Measurements from ENCODE around the gene SGK2. TPM values are rescaled to one million over a fixed set of nuclear protein-coding genes. Genes with fewer than 3 reads are reported as not detected.

Gene SGK2
- total RNA-seq, 1 experiment from 2014 or later: not detected

DNA sequence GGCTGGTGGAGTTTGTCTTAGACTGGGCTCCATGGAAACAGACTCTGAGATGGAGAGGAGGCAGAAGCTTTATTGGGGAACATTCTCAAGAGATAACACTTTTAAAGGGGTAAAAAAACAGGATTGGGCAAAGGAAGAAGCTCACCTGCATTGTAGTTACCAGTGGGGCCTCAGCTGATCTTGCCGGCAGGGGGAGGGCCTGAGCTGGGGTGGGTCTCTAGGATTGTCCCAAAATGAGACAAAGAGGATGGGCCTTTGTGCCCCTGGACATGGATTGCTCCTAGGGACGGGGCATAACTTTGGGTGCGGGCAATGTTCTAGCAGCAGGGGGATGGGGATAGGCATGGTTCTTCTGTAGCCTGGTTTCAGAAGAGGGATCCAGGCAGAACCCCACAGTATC lies 12.5 kb downstream of the SGK2 start:
- no peak overlapping the region for H3K9ac ChIP-seq (ENCODE audit: low read length)
- no peaks in the 10 kb centered on the region for H3K36me3 ChIP-seq (ENCODE audit: insufficient read depth, low read length)
- no peak overlapping the region for H3K4me3 ChIP-seq (ENCODE audit: low read length)
- no peaks in the 10 kb centered on the region for H3K4me1 ChIP-seq (ENCODE audit: low read length)
- no peak overlapping the region for H3K4me2 ChIP-seq (ENCODE audit: low read depth, low read length, poor library complexity, severe bottlenecking)
- no peak overlapping the region for H2AFZ ChIP-seq (ENCODE audit: low read length)
- H3K27me3 ChIP-seq (ENCODE audit: low read length): no peaks in the 10 kb centered on the region
- H4K20me1 ChIP-seq (ENCODE audit: insufficient read depth, low read depth, low read length): no peaks in the 10 kb centered on the region
- H3K9me3 ChIP-seq (ENCODE audit: low read length): no peaks in the 10 kb centered on the region
- no peak overlapping the region for H3K27ac ChIP-seq (ENCODE audit: low read length)
- H3K9me2 ChIP-seq (replicated peaks; ENCODE audit: insufficient read depth, low read length): no peaks in the 10 kb centered on the region
- DNase-seq: no peak
- H3K79me2 ChIP-seq (ENCODE audit: low read length): no peaks in the 10 kb centered on the region

DNA sequence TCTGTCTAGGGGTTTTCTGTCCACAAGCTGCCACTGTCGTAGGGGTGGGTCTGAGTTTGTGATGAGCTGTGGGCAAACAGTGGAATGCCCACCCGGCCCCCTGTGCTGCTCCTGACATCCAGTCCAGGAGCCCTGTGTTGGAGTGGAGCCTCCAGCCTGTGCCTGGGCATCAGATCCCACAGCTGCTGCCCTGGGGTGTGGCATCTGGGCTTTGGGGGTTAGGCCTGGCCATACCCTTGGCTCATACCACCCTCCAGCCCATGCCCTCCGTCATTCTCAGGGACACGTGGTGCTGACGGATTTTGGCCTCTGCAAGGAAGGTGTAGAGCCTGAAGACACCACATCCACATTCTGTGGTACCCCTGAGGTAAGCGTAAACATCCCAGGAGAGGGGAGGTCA lies 12.9 kb downstream of the SGK2 start:
- Histone ChIP-seq H3K36me3 (ENCODE audit: insufficient read depth, low read length) (no peaks in the 10 kb centered on the region), H3K9me3 (ENCODE audit: low read length) (no peaks in the 10 kb centered on the region), H3K27me3 (ENCODE audit: low read length) (no peaks in the 10 kb centered on the region), H3K4me3 (ENCODE audit: low read length) (no peak overlapping the region), H3K4me2 (ENCODE audit: low read depth, low read length, poor library complexity, severe bottlenecking) (no peak overlapping the region), H3K9me2 (replicated peaks; ENCODE audit: insufficient read depth, low read length) (no peaks in the 10 kb centered on the region), H3K4me1 (ENCODE audit: low read length) (no peaks in the 10 kb centered on the region), H3K9ac (ENCODE audit: low read length) (no peak overlapping the region), H3K27ac (ENCODE audit: low read length) (no peak overlapping the region), H3K79me2 (ENCODE audit: low read length) (no peaks in the 10 kb centered on the region), H2AFZ (ENCODE audit: low read length) (no peak overlapping the region), H4K20me1 (ENCODE audit: insufficient read depth, low read depth, low read length) (no peaks in the 10 kb centered on the region)
- DNase-seq: no peak

DNA sequence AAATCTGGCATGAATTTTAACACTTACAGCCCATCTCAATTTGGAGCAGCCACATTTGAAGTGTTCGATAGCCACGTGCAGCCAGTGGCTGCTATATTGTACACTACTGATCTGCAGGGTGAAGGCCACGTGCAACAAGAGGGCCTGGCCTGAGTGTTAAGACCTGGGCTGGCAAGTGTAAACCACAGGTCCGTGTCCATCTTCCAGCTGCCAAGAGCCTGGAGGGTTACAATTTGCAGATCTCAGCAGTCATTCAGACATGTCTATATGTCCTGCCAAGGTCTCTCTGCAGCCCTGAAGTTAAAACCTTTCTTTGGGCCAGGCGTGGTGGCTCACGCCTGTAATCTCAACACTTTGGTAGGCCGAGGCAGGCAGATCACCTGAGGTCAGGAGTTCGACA lies 14.1 kb downstream of the SGK2 start:
- H3K4me1 ChIP-seq (ENCODE audit: low read length): no peaks in the 10 kb centered on the region
- H3K9me3 ChIP-seq (ENCODE audit: low read length): no peaks in the 10 kb centered on the region
- DNase-seq: no peak
- no peak overlapping the region for H2AFZ ChIP-seq (ENCODE audit: low read length)
- no peak overlapping the region for H3K4me2 ChIP-seq (ENCODE audit: low read depth, low read length, poor library complexity, severe bottlenecking)
- no peaks in the 10 kb centered on the region for H3K27me3 ChIP-seq (ENCODE audit: low read length)
- H3K79me2 ChIP-seq (ENCODE audit: low read length): no peaks in the 10 kb centered on the region
- no peaks in the 10 kb centered on the region for H4K20me1 ChIP-seq (ENCODE audit: insufficient read depth, low read depth, low read length)
- H3K9ac ChIP-seq (ENCODE audit: low read length): no peak overlapping the region
- no peaks in the 10 kb centered on the region for H3K9me2 ChIP-seq (replicated peaks; ENCODE audit: insufficient read depth, low read length)
- no peaks in the 10 kb centered on the region for H3K36me3 ChIP-seq (ENCODE audit: insufficient read depth, low read length)
- H3K4me3 ChIP-seq (ENCODE audit: low read length): no peak overlapping the region
- no peak overlapping the region for H3K27ac ChIP-seq (ENCODE audit: low read length)

DNA sequence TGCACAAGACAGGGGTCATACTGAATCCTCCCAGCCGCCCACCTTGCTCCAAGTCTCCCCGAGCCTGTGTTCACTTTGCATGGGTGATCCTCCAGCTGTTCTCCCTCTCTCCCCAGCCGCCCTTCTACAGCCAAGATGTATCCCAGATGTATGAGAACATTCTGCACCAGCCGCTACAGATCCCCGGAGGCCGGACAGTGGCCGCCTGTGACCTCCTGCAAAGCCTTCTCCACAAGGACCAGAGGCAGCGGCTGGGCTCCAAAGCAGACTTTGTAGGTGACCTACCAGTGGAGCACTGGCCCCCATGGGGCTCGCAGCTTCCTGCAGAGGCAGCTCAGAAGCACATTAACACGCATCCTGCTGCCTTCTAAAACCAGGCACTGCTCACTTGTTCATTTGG lies 17.3 kb downstream of the SGK2 start:
- Histone ChIP-seq H4K20me1 (ENCODE audit: insufficient read depth, low read depth, low read length) (no peaks in the 10 kb centered on the region), H3K79me2 (ENCODE audit: low read length) (no peaks in the 10 kb centered on the region), H3K27me3 (ENCODE audit: low read length) (no peaks in the 10 kb centered on the region), H2AFZ (ENCODE audit: low read length) (no peak overlapping the region), H3K4me1 (ENCODE audit: low read length) (no peaks in the 10 kb centered on the region), H3K4me3 (ENCODE audit: low read length) (no peak overlapping the region), H3K27ac (ENCODE audit: low read length) (no peak overlapping the region), H3K36me3 (ENCODE audit: insufficient read depth, low read length) (no peaks in the 10 kb centered on the region), H3K9me3 (ENCODE audit: low read length) (no peaks in the 10 kb centered on the region), H3K4me2 (ENCODE audit: low read depth, low read length, poor library complexity, severe bottlenecking) (no peak overlapping the region), H3K9me2 (replicated peaks; ENCODE audit: insufficient read depth, low read length) (no peaks in the 10 kb centered on the region), H3K9ac (ENCODE audit: low read length) (no peak overlapping the region)
- DNase-seq: no peak

DNA sequence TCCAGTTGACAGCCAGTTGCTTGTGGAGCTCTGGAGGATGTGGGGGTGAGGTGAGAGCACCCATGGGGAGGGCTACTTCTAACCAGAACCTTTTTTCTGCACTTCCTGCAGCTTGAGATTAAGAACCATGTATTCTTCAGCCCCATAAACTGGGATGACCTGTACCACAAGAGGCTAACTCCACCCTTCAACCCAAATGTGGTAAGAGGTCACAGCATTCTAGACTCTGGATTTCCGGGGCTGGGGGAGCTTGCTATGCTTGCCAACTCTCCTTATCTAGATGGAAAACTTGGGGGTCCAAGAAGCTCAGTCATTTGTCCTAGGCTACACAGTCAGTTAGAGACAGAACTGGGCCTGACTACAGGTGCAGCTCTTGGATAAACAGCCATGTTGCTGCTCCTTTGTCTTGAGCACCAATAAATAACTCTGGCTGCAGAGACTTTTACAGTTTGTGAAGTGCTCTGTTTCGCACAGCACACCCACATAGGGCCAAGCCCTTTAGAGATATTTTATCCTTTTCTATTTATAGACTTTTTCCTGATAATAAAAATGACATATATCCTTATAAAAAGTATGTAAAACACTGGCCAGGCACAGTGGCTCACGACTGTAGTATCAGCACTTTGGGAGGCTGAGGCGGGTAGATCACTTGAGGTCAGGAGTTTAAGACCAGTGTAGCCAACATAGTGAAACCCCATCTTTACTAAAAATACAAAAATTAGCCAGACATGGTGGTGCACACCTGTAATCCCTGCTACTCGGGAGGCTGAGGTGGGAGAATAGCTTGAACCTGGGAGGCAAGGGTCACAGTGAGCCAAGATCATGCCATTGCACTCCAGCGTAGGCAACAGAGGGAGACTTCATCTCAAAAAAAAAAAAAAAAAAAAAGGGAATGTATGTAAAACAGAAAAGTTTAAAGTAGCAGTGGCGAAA lies 21.3 kb downstream of the SGK2 start:
- H3K4me3 ChIP-seq (ENCODE audit: low read length): no peak overlapping the region
- H3K9me2 ChIP-seq (replicated peaks; ENCODE audit: insufficient read depth, low read length): no peaks in the 10 kb centered on the region
- no peaks in the 10 kb centered on the region for H3K79me2 ChIP-seq (ENCODE audit: low read length)
- H3K36me3 ChIP-seq (ENCODE audit: insufficient read depth, low read length): no peaks in the 10 kb centered on the region
- no peak for DNase-seq
- no peaks in the 10 kb centered on the region for H3K27me3 ChIP-seq (ENCODE audit: low read length)
- H3K9me3 ChIP-seq (ENCODE audit: low read length): no peaks in the 10 kb centered on the region
- H3K4me1 ChIP-seq (ENCODE audit: low read length): no peaks in the 10 kb centered on the region
- no peak overlapping the region for H3K9ac ChIP-seq (ENCODE audit: low read length)
- no peak overlapping the region for H3K4me2 ChIP-seq (ENCODE audit: low read depth, low read length, poor library complexity, severe bottlenecking)
- no peak overlapping the region for H3K27ac ChIP-seq (ENCODE audit: low read length)
- H4K20me1 ChIP-seq (ENCODE audit: insufficient read depth, low read depth, low read length): no peaks in the 10 kb centered on the region
- H2AFZ ChIP-seq (ENCODE audit: low read length): no peak overlapping the region

DNA sequence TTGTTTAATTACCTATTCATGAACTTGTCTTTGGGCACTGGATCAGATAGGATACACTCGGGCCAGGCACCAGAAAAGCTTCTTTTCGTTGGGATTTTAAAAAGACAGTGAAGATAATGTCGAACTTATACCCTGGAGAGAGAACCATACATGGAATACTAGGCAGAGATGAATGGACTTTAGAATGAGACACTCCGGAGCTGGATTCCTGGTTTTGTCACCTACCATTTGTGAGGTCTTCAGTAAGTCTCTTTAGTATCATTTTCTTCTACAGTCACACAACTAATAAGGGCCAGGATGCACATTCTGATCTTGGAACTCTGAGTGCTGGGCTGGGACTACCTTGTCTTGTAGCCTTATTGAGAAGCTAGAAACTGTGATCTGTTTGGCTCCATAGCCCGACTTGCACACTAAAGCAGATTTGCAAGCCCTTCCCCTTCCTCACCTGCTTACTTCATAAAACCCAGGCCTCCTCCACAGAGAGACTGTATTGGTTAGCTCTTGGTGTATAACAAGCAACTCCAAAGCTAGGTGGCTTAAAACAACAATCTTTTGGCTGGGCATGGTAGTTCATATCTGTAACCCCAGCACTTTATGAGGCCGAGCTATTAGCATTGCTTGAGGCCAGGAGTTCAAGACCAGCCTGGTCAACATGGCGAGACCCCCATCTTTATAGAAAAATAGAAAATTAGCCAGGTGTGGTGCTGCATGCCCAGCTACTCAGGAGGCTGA lies 24.5 kb downstream of the SGK2 start:
- no peak for DNase-seq
- H3K9me3 ChIP-seq (ENCODE audit: low read length): no peaks in the 10 kb centered on the region
- no peaks in the 10 kb centered on the region for H3K9me2 ChIP-seq (replicated peaks; ENCODE audit: insufficient read depth, low read length)
- no peak overlapping the region for H3K27ac ChIP-seq (ENCODE audit: low read length)
- H3K4me2 ChIP-seq (ENCODE audit: low read depth, low read length, poor library complexity, severe bottlenecking): no peak overlapping the region
- H3K27me3 ChIP-seq (ENCODE audit: low read length): no peaks in the 10 kb centered on the region
- H4K20me1 ChIP-seq (ENCODE audit: insufficient read depth, low read depth, low read length): no peaks in the 10 kb centered on the region
- no peak overlapping the region for H3K9ac ChIP-seq (ENCODE audit: low read length)
- H3K4me1 ChIP-seq (ENCODE audit: low read length): no peaks in the 10 kb centered on the region
- no peaks in the 10 kb centered on the region for H3K36me3 ChIP-seq (ENCODE audit: insufficient read depth, low read length)
- no peak overlapping the region for H2AFZ ChIP-seq (ENCODE audit: low read length)
- H3K4me3 ChIP-seq (ENCODE audit: low read length): no peak overlapping the region
- no peaks in the 10 kb centered on the region for H3K79me2 ChIP-seq (ENCODE audit: low read length)

DNA sequence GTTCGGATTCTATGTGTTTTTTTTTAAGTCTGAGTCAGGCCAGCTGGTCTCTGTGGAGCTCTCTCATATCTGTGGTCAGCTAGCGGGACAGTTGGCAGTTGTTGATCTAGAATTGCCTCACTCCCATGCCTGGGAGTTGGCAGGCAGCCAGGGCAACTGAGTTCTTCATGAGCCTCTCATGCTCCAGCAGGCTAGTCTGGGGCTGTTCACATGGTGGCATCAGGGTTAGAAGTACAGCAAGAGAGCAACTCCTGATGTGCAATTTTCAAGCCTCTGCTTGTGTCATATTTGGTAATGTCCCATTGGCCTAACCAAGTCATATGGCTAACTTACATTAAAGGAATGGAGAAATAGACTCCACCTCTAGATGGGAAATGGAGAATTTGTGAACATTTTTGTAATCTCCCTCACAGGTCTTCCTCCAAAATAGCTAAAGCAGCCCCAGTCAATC lies 25.2 kb downstream of the SGK2 start:
- Histone ChIP-seq H3K4me1 (ENCODE audit: low read length) (no peaks in the 10 kb centered on the region), H4K20me1 (ENCODE audit: insufficient read depth, low read depth, low read length) (no peaks in the 10 kb centered on the region), H3K4me2 (ENCODE audit: low read depth, low read length, poor library complexity, severe bottlenecking) (no peak overlapping the region), H2AFZ (ENCODE audit: low read length) (no peak overlapping the region), H3K36me3 (ENCODE audit: insufficient read depth, low read length) (no peaks in the 10 kb centered on the region), H3K9me3 (ENCODE audit: low read length) (no peaks in the 10 kb centered on the region), H3K4me3 (ENCODE audit: low read length) (no peak overlapping the region), H3K27me3 (ENCODE audit: low read length) (no peaks in the 10 kb centered on the region), H3K27ac (ENCODE audit: low read length) (no peak overlapping the region), H3K79me2 (ENCODE audit: low read length) (no peaks in the 10 kb centered on the region), H3K9ac (ENCODE audit: low read length) (no peak overlapping the region), H3K9me2 (replicated peaks; ENCODE audit: insufficient read depth, low read length) (no peaks in the 10 kb centered on the region)
- no peak for DNase-seq

DNA sequence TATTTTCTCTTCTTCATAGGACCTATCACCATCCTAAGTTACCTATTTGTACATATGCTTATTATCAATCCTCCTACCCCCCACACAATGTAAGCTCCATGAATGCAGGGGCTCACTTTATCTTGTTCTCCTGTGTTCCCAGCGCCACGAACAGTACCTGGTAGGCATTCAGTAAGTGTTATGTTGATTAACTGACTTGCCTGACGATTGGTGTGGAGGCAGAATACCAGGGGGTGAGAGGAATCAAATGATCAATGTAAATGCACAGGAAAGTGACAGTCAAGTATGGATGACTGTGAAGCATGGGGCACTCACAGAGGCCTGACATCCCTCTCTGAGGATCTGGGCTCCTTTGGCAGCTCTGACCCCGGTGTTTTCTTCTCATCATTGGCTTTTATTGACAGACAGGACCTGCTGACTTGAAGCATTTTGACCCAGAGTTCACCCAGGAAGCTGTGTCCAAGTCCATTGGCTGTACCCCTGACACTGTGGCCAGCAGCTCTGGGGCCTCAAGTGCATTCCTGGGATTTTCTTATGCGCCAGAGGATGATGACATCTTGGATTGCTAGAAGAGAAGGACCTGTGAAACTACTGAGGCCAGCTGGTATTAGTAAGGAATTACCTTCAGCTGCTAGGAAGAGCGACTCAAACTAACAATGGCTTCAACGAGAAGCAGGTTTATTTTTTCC lies 25.8 kb downstream of the SGK2 start:
- DNase-seq: no peak
- H3K4me1 ChIP-seq (ENCODE audit: low read length): no peaks in the 10 kb centered on the region
- no peaks in the 10 kb centered on the region for H3K36me3 ChIP-seq (ENCODE audit: insufficient read depth, low read length)
- no peaks in the 10 kb centered on the region for H3K9me2 ChIP-seq (replicated peaks; ENCODE audit: insufficient read depth, low read length)
- H3K27ac ChIP-seq (ENCODE audit: low read length): no peak overlapping the region
- no peaks in the 10 kb centered on the region for H3K79me2 ChIP-seq (ENCODE audit: low read length)
- H3K4me2 ChIP-seq (ENCODE audit: low read depth, low read length, poor library complexity, severe bottlenecking): no peak overlapping the region
- no peak overlapping the region for H3K9ac ChIP-seq (ENCODE audit: low read length)
- no peaks in the 10 kb centered on the region for H4K20me1 ChIP-seq (ENCODE audit: insufficient read depth, low read depth, low read length)
- H2AFZ ChIP-seq (ENCODE audit: low read length): no peak overlapping the region
- H3K9me3 ChIP-seq (ENCODE audit: low read length): no peaks in the 10 kb centered on the region
- H3K27me3 ChIP-seq (ENCODE audit: low read length): no peaks in the 10 kb centered on the region
- no peak overlapping the region for H3K4me3 ChIP-seq (ENCODE audit: low read length)

Measured in Karpas-422 (cell line).